NCI-H748 (cell line): ENCODE data around the gene RBM28.

Source experiments
- DNase-seq: peaks from one replicate; lab custom pipeline; 2025; ENCODE audit not compliant: unreplicated experiment; lab: John Stamatoyannopoulos, UW

Gene RBM28

GRCh38 chr7:128374041-128374440 is 30.3 kb upstream of the RBM28 start:
- no peak for DNase-seq

- DNase-seq: no peak
Observed at GRCh38 chr7:128373606-128374005, 29.9 kb upstream of the RBM28 start.

GRCh38 chr7:128370491-128370890 is 26.8 kb upstream of the RBM28 start:
- no peak for DNase-seq

- no peak for DNase-seq
Observed at GRCh38 chr7:128366986-128367385, 23.3 kb upstream of the RBM28 start.

- DNase-seq: no peak
Observed at GRCh38 chr7:128366300-128366699, 22.6 kb upstream of the RBM28 start.

GRCh38 chr7:128365432-128365831 is 21.7 kb upstream of the RBM28 start:
- DNase-seq: no peak

GRCh38 chr7:128364166-128364870 is 20.6 kb upstream of the RBM28 start:
- no peak for DNase-seq

GRCh38 chr7:128363261-128363721 is 19.6 kb upstream of the RBM28 start:
- no peak for DNase-seq

GRCh38 chr7:128362670-128363069 is 19.0 kb upstream of the RBM28 start:
- no peak for DNase-seq

- DNase-seq: peak; percentile 64
Observed at GRCh38 chr7:128361411-128362379, 18.0 kb upstream of the RBM28 start, which contains the start of gene PRRT4. Gene PRRT4 (minus strand): TSS chr7:128361690.

GRCh38 chr7:128360359-128360678 is 16.6 kb upstream of the RBM28 start:
- DNase-seq: no peak

- no peak for DNase-seq
Observed at GRCh38 chr7:128359939-128360338, 16.2 kb upstream of the RBM28 start.

GRCh38 chr7:128359336-128359735 is 15.6 kb upstream of the RBM28 start:
- no peak for DNase-seq

- no peak for DNase-seq
Observed at GRCh38 chr7:128358233-128358632, 14.5 kb upstream of the RBM28 start.

GRCh38 chr7:128357217-128357613 is 13.5 kb upstream of the RBM28 start:
- no peak for DNase-seq

GRCh38 chr7:128356546-128357216 is 13.0 kb upstream of the RBM28 start:
- no peak for DNase-seq

- no peak for DNase-seq
Observed at GRCh38 chr7:128353610-128354009, 9.9 kb upstream of the RBM28 start.

GRCh38 chr7:128353189-128353588 is 9.5 kb upstream of the RBM28 start:
- DNase-seq: no peak

- no peak for DNase-seq
Observed at GRCh38 chr7:128352636-128353035, 8.9 kb upstream of the RBM28 start.

GRCh38 chr7:128352153-128352537 is 8.4 kb upstream of the RBM28 start:
- DNase-seq: peak; percentile 40

- DNase-seq: no peak
Observed at GRCh38 chr7:128351296-128352152, 7.8 kb upstream of the RBM28 start.
